A549 (cell line): ENCODE data around the gene GARS1. TPM values are rescaled to one million over a fixed set of nuclear protein-coding genes. Genes with fewer than 3 reads are reported as not detected.

Experiments
- ATAC-seq, 2 experiments: fragments of 200-7000 bp in 1 of 2; fragments of >200 bp in 1 of 2; cut with Nextera tagmentation in 1 of 2; cut with Tn5 transposase in 1 of 2; 3 replicates each; pipeline versions ENCODE4 v1.8.0 to v1.9.1; 2018 to 2020; ENCODE audit warnings: mild to moderate bottlenecking in 1 of 2, moderate library complexity in 1 of 2
- CTCF ChIA-PET: fragments of 300-600 bp; sonication (Branson Sonifier 250); formaldehyde crosslinking; extraction: SDS; loops from one replicate; lab custom pipeline; 2021; ENCODE audit warnings: antibody characterized with exemption, inconsistent platforms; lab: Yijun Ruan, JAX
- POLR2A ChIA-PET: fragments of 350-600 bp; formaldehyde crosslinking; extraction: SDS; loops from one replicate; lab custom pipeline; 2021; ENCODE audit warnings: antibody characterized with exemption, inconsistent platforms; lab: Yijun Ruan, JAX
- DNase-seq, 2 experiments: peaks; one replicate each; pipeline versions ENCODE4 v3.0.0 to v3.0.0-alpha.2; 2011 to 2016; ENCODE audit warnings: low read depth in 1 of 2, low spot score in 1 of 2
- FAIRE-seq: peaks from 2 replicates; lab custom pipeline; 2011; peaks lifted over from hg19 to GRCh38; lab: Jason Lieb, UNC
- H3K27ac ChIP-seq, 2 experiments: fragments of >200 bp; sonication (Bioruptor Twin); formaldehyde crosslinking; 3 replicates each; pipeline ENCODE4 v1.5.1; 2016 to 2017
- H3K4me1 ChIP-seq: fragments of >200 bp; sonication (Bioruptor Twin); formaldehyde crosslinking; 3 replicates; pipeline ENCODE4 v1.6.1; 2016
- H3K4me2 ChIP-seq: fragments of >200 bp; sonication (Bioruptor Twin); formaldehyde crosslinking; 3 replicates; pipeline ENCODE4 v1.6.1; 2016
- H3K4me3 ChIP-seq: fragments of >200 bp; sonication (Bioruptor Twin); formaldehyde crosslinking; 3 replicates; pipeline ENCODE4 v1.5.1; 2016
- H3K9me3 ChIP-seq: fragments of >200 bp; sonication (Bioruptor Twin); formaldehyde crosslinking; 3 replicates; pipeline ENCODE4 v1.6.1; 2016
- ATOH8 ChIP-seq: fragments of 250-450 bp; sonication (Bioruptor Pico); IDR thresholded peaks from 2 replicates; pipeline ENCODE4 v1.5.0; 2020; ENCODE audit warnings: low read depth, mild to moderate bottlenecking, moderate library complexity
- BHLHE40 ChIP-seq: IDR thresholded peaks from 2 replicates; pipeline ENCODE4 v1.6.1; 2012; ENCODE audit warnings: low read depth, low read length, inconsistent platforms
- CBX2 ChIP-seq: fragments of 200-600 bp; sonication (generic); IDR thresholded peaks from 2 replicates; pipeline ENCODE4 v1.6.1; 2016; ENCODE audit warnings: low read depth, mild to moderate bottlenecking, borderline replicate concordance
- EHF ChIP-seq: fragments of 250-450 bp; sonication (Bioruptor Pico); IDR thresholded peaks from 2 replicates; pipeline ENCODE4 v1.5.0; 2020; ENCODE audit warnings: mild to moderate bottlenecking
- EHMT2 ChIP-seq: fragments of 200-600 bp; sonication (generic); IDR thresholded peaks from 2 replicates; pipeline ENCODE4 v1.6.1; 2016; ENCODE audit warnings: antibody characterized with exemption, low read depth, mild to moderate bottlenecking, moderate library complexity
- ELK1 ChIP-seq: fragments of 150-350 bp; IDR thresholded peaks from 2 replicates; pipeline ENCODE4 v1.6.1; 2014; ENCODE audit warnings: low read depth, mild to moderate bottlenecking, low read length
- EP300 ChIP-seq, 2 experiments: fragments of >200 bp; sonication (Bioruptor Twin); formaldehyde crosslinking; IDR thresholded peaks; 2 replicates in 1 of 2; 3 replicates in 1 of 2; pipeline ENCODE4 v1.6.1; 2016 to 2017
- ESRRA ChIP-seq: fragments of 150-350 bp; IDR thresholded peaks from 2 replicates; pipeline ENCODE4 v1.6.1; 2014; ENCODE audit warnings: mild to moderate bottlenecking, low read length, borderline replicate concordance
- FOSL2 ChIP-seq, 2 experiments: fragments of 450-650 bp in 1 of 2; fragments of >200 bp in 1 of 2; sonication (Bioruptor Twin) in 1 of 2; formaldehyde crosslinking; IDR thresholded peaks; 2 replicates each; pipeline versions ENCODE4 v1.5.0 to v1.6.1; 2016 to 2020; ENCODE audit warnings: mild to moderate bottlenecking in 1 of 2, moderate library complexity in 1 of 2
- FOXS1 ChIP-seq: fragments of 250-450 bp; sonication (Bioruptor Pico); IDR thresholded peaks from 2 replicates; pipeline ENCODE4 v1.5.0; 2020; ENCODE audit warnings: mild to moderate bottlenecking, moderate library complexity
- GATA3 ChIP-seq: IDR thresholded peaks from 2 replicates; pipeline ENCODE4 v1.6.1; 2012; ENCODE audit warnings: borderline replicate concordance
- HES2 ChIP-seq: fragments of >200 bp; sonication (Bioruptor Twin); formaldehyde crosslinking; IDR thresholded peaks from 2 replicates; pipeline ENCODE4 v1.6.1; 2016
- HEYL ChIP-seq: fragments of 250-450 bp; sonication (Bioruptor Pico); IDR thresholded peaks from 2 replicates; pipeline ENCODE4 v1.8.0; 2021; ENCODE audit warnings: mild to moderate bottlenecking, moderate library complexity
- HOXB13 ChIP-seq: fragments of 250-450 bp; sonication (Bioruptor Pico); IDR thresholded peaks from 2 replicates; pipeline ENCODE4 v1.5.0; 2020; ENCODE audit warnings: low read depth, mild to moderate bottlenecking, moderate library complexity
- JUN ChIP-seq, 2 experiments: fragments of >200 bp; sonication (Bioruptor Twin); formaldehyde crosslinking; IDR thresholded peaks; 2 replicates in 1 of 2; 3 replicates in 1 of 2; pipeline ENCODE4 v1.6.1; 2016 to 2017
- MAX ChIP-seq: IDR thresholded peaks from 2 replicates; pipeline ENCODE4 v1.6.1; 2012
- MAZ ChIP-seq: fragments of 150-350 bp; IDR thresholded peaks from 2 replicates; pipeline ENCODE4 v1.6.1; 2014; ENCODE audit warnings: antibody characterized with exemption, low read depth, low read length, borderline replicate concordance
- PHF8 ChIP-seq: fragments of 200-600 bp; sonication (generic); IDR thresholded peaks from 2 replicates; pipeline ENCODE4 v1.6.1; 2016; ENCODE audit warnings: low read depth, mild to moderate bottlenecking, antibody characterized with exemption, moderate library complexity, borderline replicate concordance
- POLR2A ChIP-seq: IDR thresholded peaks from 2 replicates; pipeline ENCODE4 v1.6.1; 2012; ENCODE audit warnings: mild to moderate bottlenecking, low read length
- RAD21 ChIP-seq, 2 experiments: fragments of >200 bp in 1 of 2; sonication (Bioruptor Twin) in 1 of 2; formaldehyde crosslinking in 1 of 2; IDR thresholded peaks in 1 of 2; conservative IDR thresholded peaks in 1 of 2; 2 replicates in 1 of 2; 3 replicates in 1 of 2; pipeline ENCODE4 v1.6.1; 2012 to 2018; ENCODE audit warnings: inconsistent platforms in 1 of 2
- RNF2 ChIP-seq: fragments of 200-600 bp; sonication (generic); IDR thresholded peaks from 2 replicates; pipeline ENCODE4 v1.6.1; 2016; ENCODE audit warnings: low read depth, mild to moderate bottlenecking, antibody characterized with exemption, moderate library complexity, borderline replicate concordance
- SREBF2 ChIP-seq: fragments of 450-650 bp; IDR thresholded peaks from 2 replicates; pipeline ENCODE4 v1.6.1; 2014; ENCODE audit warnings: mild to moderate bottlenecking, moderate library complexity
- TFCP2L1 ChIP-seq: fragments of 250-450 bp; sonication (Bioruptor Pico); IDR thresholded peaks from 2 replicates; pipeline ENCODE4 v1.5.0; 2021; ENCODE audit warnings: mild to moderate bottlenecking
- ZC3H11A ChIP-seq: fragments of 450-650 bp; IDR thresholded peaks from 2 replicates; pipeline ENCODE4 v1.6.1; 2014; ENCODE audit warnings: antibody characterized with exemption, mild to moderate bottlenecking
- WGBS: methylation state at CpG from one replicate; pipeline ENCODE4 v1.1.6; 2017; ENCODE audit errors: missing lambda C conversion rate; 5-methylcytosine and 5-hydroxymethylcytosine counted together
- polyA plus RNA-seq, 4 experiments: library from polyadenylated mRNA; depleted of rRNA in 3 of 4; stranded (reverse); fragments of >200 nt; fragmentation: RNase III in 1 of 4; extraction: RNeasy Plus Mini Kit Qiagen cat#74134 plus additional on column Dnase treatment in 1 of 4; gene quantifications; 2 replicates in 3 of 4; 3 replicates in 1 of 4; pipeline ENCODE4 v1.2.3, GENCODE V29; 2011 to 2017

The GARS1 gene
- polyA plus RNA-seq, 2 of the 4 experiments (the other 2 are of a cell fraction) = 134 to 608 TPM

GRCh38 chr7:30679664-30680063 lies 85.0 kb downstream of the GARS1 start:
- ChIA-PET POLR2A (no interaction called here), CTCF (interaction anchor here (1.0 to 1.4 kb wide), 5 partner anchors 9 to 22 kb away, joined by 3 to 5 read pairs (median 3); no protein-coding TSS in a partner anchor)
- FAIRE-seq (no peak), DNase-seq (no peak), ATAC-seq (no peak)
- TF ChIP-seq BHLHE40 (no peak), JUN (IDR thresholded peaks at IDR 0.05) (no peak), RAD21 (conservative IDR thresholded peaks at IDR 0.05 in 1 of 2, IDR thresholded peaks at IDR 0.05 in 1 of 2) (no peak), ATOH8 (CRISPR knock-in tag) (no peak), ELK1 (no peak), EHMT2 (no peak), MAX (no peak), POLR2A (no peak), SREBF2 (no peak), ESRRA (no peak), FOXS1 (CRISPR knock-in tag) (no peak), RNF2 (no peak)
- no peak overlapping the region for H3K4me2 ChIP-seq
- no peaks in the 10 kb centered on the region for H3K9me3 ChIP-seq
- no peak overlapping the region for H3K27ac ChIP-seq
- WGBS = 11% methylated on average over 2 of the region's 2 CpGs
- H3K4me3 ChIP-seq = no peak overlapping the region
- peaks cover 12% of the 10 kb centered on the region; the same call in 2 of the 3 replicates for H3K4me1 ChIP-seq

- ChIA-PET POLR2A (no interaction called here), CTCF (interaction anchor here (0.6 to 1.8 kb wide), 5 partner anchors 11 to 71 kb away, joined by 3 to 6 read pairs (median 3); partner anchors contain the start of gene INMT)
- Histone ChIP-seq H3K9me3 (no peaks in the 10 kb centered on the region), H3K27ac (no peak overlapping the region), H3K4me2 (peak overlapping the region; percentile 100), H3K4me1 (peaks cover 12% of the 10 kb centered on the region; the same call in 2 of the 3 replicates), H3K4me3 (peak overlapping the region; percentile 55; the same call in 1 of the 3 replicates)
- no peak for FAIRE-seq
- ATAC-seq = 0 out of 6 replicates have a peak, but pooled peaks of 1 of the 2 experiments have one; percentile 4
- no peak for DNase-seq
- WGBS = 45% methylated on average over 16 of the region's 16 CpGs
- TF ChIP-seq EHF (CRISPR knock-in tag) (no peak), HES2 (no peak), JUN (IDR thresholded peaks at IDR 0.05) (no peak), TFCP2L1 (CRISPR knock-in tag) (no peak), ZC3H11A (no peak), SREBF2 (no peak), GATA3 (no peak), HOXB13 (CRISPR knock-in tag) (no peak), HEYL (CRISPR knock-in tag) (no peak), FOSL2 (IDR thresholded peaks at IDR 0.05) (no peak), FOSL2 (CRISPR knock-in tag; IDR thresholded peaks at IDR 0.05) (no peak), EP300 (IDR thresholded peaks at IDR 0.05) (no peak)
These were observed 86.7 kb downstream of the GARS1 start for GRCh38 chr7:30681331-30681797.

- FAIRE-seq = no peak
- peaks cover 12% of the 10 kb centered on the region; the same call in 2 of the 3 replicates for H3K4me1 ChIP-seq
- TF ChIP-seq PHF8 = no peak
- no peak for TF ChIP-seq MAZ
- no peak for TF ChIP-seq CBX2
- TF ChIP-seq, all 56 proteins: peak for 0
- peak overlapping the region in 1 of 2 experiments; percentile 14; a peak in 2 of 6 replicates for H3K27ac ChIP-seq
- H3K4me3 ChIP-seq = peak overlapping the region; percentile 55
- ChIA-PET CTCF (interaction anchor here (0.8 to 3.6 kb wide), 8 partner anchors 8 to 71 kb away, joined by 3 to 19 read pairs (median 3); partner anchors contain the start of gene INMT), POLR2A (no interaction called here)
- 25% methylated on average over 20 of the region's 40 CpGs for WGBS
- H3K4me2 ChIP-seq = peak overlapping the region; percentile 100
- H3K9me3 ChIP-seq = no peaks in the 10 kb centered on the region
- ATAC-seq (peak; percentile 1 to 54; a peak in 3 of 6 replicates), DNase-seq (no peak)
These were observed 87.1 kb downstream of the GARS1 start for GRCh38 chr7:30681815-30682211.
